Cardiac atrium fibroblast (primary cell): ENCODE data around the gene GPM6B. TPM values are rescaled to one million over a fixed set of nuclear protein-coding genes. Genes with fewer than 3 reads are reported as not detected.

Source experiments
- total RNA-seq: library from RNA; depleted of rRNA; stranded (reverse); fragments of >200 nt; gene quantifications from 2 replicates; pipeline ENCODE4 v1.2.3, GENCODE V29; 2015

Gene GPM6B
- total RNA-seq, result 15.3 and 38.2 TPM in 2 replicates

GRCh38 chrX:13816643-13817627 lies at the start of gene GPM6B:
GPM6B (minus strand) TSS chrX:13817093; CDS start chrX:13816904, 189 bp downstream.

DNA sequence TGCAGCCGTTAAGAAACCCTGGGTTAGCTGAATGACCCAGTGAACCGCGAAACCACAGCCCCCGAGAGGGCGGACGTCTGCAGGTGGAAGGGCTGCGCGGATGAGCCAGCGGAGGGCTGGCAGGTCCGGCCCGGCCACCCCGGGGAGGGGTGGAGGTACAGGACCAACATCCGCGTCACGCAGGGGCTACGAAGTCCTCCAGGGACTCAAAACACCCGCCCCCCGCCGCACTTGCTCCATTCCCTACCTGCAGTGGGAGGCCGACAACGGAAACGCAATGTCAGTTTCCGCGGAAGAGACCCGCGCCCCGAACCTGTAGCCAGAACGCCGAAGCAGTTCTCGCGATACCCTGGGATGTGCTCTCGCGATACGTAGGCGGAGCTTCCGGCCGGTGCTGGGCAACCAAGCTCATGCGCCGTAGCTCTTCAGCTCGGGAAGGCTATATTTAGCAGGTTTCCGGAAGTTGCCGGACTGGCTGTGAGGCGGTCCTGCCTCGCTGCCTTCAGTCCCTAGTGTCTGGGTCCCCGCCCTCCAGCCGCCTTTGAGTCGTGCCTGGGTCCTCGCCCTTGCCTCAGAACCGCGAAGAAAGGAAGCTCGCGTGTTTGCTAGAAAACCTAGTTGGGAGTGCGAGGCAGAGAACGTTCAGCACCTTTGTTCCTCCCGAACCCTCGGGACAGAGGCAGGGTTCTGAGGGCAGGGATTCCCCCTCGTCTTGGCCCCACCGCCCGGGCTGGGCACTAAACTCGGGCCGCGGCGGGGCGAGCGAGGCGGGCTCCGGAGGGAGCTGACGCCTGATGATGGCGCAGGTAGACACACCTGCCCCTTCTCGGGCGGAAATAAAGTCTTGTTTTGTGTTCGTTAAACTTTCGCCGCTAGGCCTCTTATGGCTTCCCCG lies 82.4 kb downstream of the GPM6B start, which contains the start of the genes OFD1 and TRAPPC2:
TSS of gene OFD1 (plus strand) at position 471 of the 895 bp plus-strand sequence. CDS start at position 795, 324 bp downstream.
TSS of gene TRAPPC2 (minus strand) at position 343 of the 895 bp plus-strand sequence. CDS start 14,657 bp downstream, outside the sequence.

Other genes starting within 250 kb of the GPM6B start
- not detected in 2 replicates for gene EGFL6, start 247.5 kb downstream of the GPM6B start, total RNA-seq
- 2.6 and 3.1 TPM in 2 replicates for gene TCEANC, start 164.0 kb downstream of the GPM6B start, total RNA-seq
- 14.6 and 22.7 TPM in 2 replicates for gene RAB9A, start 128.0 kb downstream of the GPM6B start, total RNA-seq
- 10.2 and 10.5 TPM in 2 replicates for gene TRAPPC2, start 82.5 kb downstream of the GPM6B start, total RNA-seq
- gene OFD1, start 82.3 kb downstream of the GPM6B start, total RNA-seq, result 2.9 and 5.5 TPM in 2 replicates
- gene GEMIN8, start 212.8 kb upstream of the GPM6B start, total RNA-seq, result 14.9 and 26.9 TPM in 2 replicates